ENCODE results near the gene BBS1. TPM values are rescaled to one million over a fixed set of nuclear protein-coding genes. Genes with fewer than 3 reads are reported as not detected.

BBS1 gene
- polyA plus RNA-seq, 4 donors, result 3.8 to 37.1 (median 7.9) TPM

- H3K4me3 ChIP-seq (ENCODE audit: low read depth in 1 of 3, low read length in 3 of 3), result peak overlapping the region; percentile 60 to 79 (median 71)
- H3K36me3 ChIP-seq (ENCODE audit: control insufficient read depth in 3 of 3, insufficient read depth in 2 of 3, low read depth in 1 of 3, low read length in 3 of 3), result peaks cover 0 to 40% (median 2%) of the 10 kb centered on the region in 3 donors
- 0 to 3% (median 2%) methylated on average over 34 of the region's 34 CpGs for WGBS, 3 donors
- no peak for FAIRE-seq
- H3K27me3 ChIP-seq (ENCODE audit: control insufficient read depth in 3 of 3, insufficient read depth in 3 of 3, low read length in 3 of 3), result no peaks in the 10 kb centered on the region
- peak overlapping the region; percentile 87 to 98 (median 94) for H3K27ac ChIP-seq (ENCODE audit: low read depth in 1 of 3, low read length in 2 of 3)
- DNase-seq, result peak in 1 of 2 donors; percentile 82
- H3K4me1 ChIP-seq (ENCODE audit: control insufficient read depth in 3 of 3, insufficient read depth in 2 of 3, low read depth in 1 of 3, low read length in 2 of 3), result peaks cover 3 to 12% (median 4%) of the 10 kb centered on the region in 3 donors
- H3K9me3 ChIP-seq (ENCODE audit: control insufficient read depth in 2 of 2, insufficient read depth in 1 of 2, low read depth in 1 of 2, low read length in 1 of 2), result no peaks in the 10 kb centered on the region
Measured at GRCh38 chr11:66479394-66480116, 30.9 kb upstream of the BBS1 start.

- Histone ChIP-seq H3K27me3 (ENCODE audit: control insufficient read depth in 3 of 3, insufficient read depth in 3 of 3, low read length in 3 of 3) (no peaks in the 10 kb centered on the region), H3K27ac (ENCODE audit: low read depth in 1 of 3, low read length in 2 of 3) (peak within 1 kb of the TSS; percentile 87 to 98 (median 94)), H3K9me3 (ENCODE audit: control insufficient read depth in 2 of 2, insufficient read depth in 1 of 2, low read depth in 1 of 2, low read length in 1 of 2) (no peaks in the 10 kb centered on the region), H3K4me1 (ENCODE audit: control insufficient read depth in 3 of 3, insufficient read depth in 2 of 3, low read depth in 1 of 3, low read length in 2 of 3) (peaks cover 3 to 12% (median 4%) of the 10 kb centered on the region in 3 donors), H3K36me3 (ENCODE audit: control insufficient read depth in 3 of 3, insufficient read depth in 2 of 3, low read depth in 1 of 3, low read length in 3 of 3) (peaks cover 0 to 41% (median 2%) of the 10 kb centered on the region in 3 donors), H3K4me3 (ENCODE audit: low read depth in 1 of 3, low read length in 3 of 3) (peak within 1 kb of the TSS; percentile 60 to 79 (median 71))
- 1% methylated on average over 45 to 62 of the region's 62 CpGs for WGBS, 3 donors
- DNase-seq, result peak; percentile 98 to 99
- FAIRE-seq, result no peak
Measured at GRCh38 chr11:66480117-66480938, 30.1 kb upstream of the BBS1 start, which contains the start of gene DPP3. Gene DPP3 (plus strand): TSS chr11:66480434. CDS start chr11:66482201, 1,767 bp downstream.

- Histone ChIP-seq H3K4me3 (ENCODE audit: low read depth in 1 of 3, low read length in 3 of 3) (no peak overlapping the region), H3K4me1 (ENCODE audit: control insufficient read depth in 3 of 3, insufficient read depth in 2 of 3, low read depth in 1 of 3, low read length in 2 of 3) (peaks cover 2 to 5% (median 3%) of the 10 kb centered on the region in 3 donors), H3K27ac (ENCODE audit: low read depth in 1 of 3, low read length in 2 of 3) (no peak overlapping the region), H3K9me3 (ENCODE audit: control insufficient read depth in 2 of 2, insufficient read depth in 1 of 2, low read depth in 1 of 2, low read length in 1 of 2) (no peaks in the 10 kb centered on the region), H3K27me3 (ENCODE audit: control insufficient read depth in 3 of 3, insufficient read depth in 3 of 3, low read length in 3 of 3) (no peaks in the 10 kb centered on the region), H3K36me3 (ENCODE audit: control insufficient read depth in 3 of 3, insufficient read depth in 2 of 3, low read depth in 1 of 3, low read length in 3 of 3) (peaks cover 2 to 60% (median 9%) of the 10 kb centered on the region in 3 donors)
- FAIRE-seq, result no peak
- WGBS, 3 donors, result 80 to 84% (median 84%) methylated on average over 7 of the region's 7 CpGs
- no peak for DNase-seq
Measured at GRCh38 chr11:66484806-66485380, 25.5 kb upstream of the BBS1 start.

- peaks cover 0 to 17% (median 0%) of the 10 kb centered on the region in 3 donors for H3K4me1 ChIP-seq (ENCODE audit: control insufficient read depth in 3 of 3, insufficient read depth in 2 of 3, low read depth in 1 of 3, low read length in 2 of 3)
- no peaks in the 10 kb centered on the region for H3K9me3 ChIP-seq (ENCODE audit: control insufficient read depth in 2 of 2, insufficient read depth in 1 of 2, low read depth in 1 of 2, low read length in 1 of 2)
- FAIRE-seq (no peak), DNase-seq (no peak)
- no peak overlapping the region for H3K4me3 ChIP-seq (ENCODE audit: low read depth in 1 of 3, low read length in 3 of 3)
- H3K27ac ChIP-seq (ENCODE audit: low read depth in 1 of 3, low read length in 2 of 3), result no peak overlapping the region
- peaks cover 7 to 93% (median 9%) of the 10 kb centered on the region in 3 donors for H3K36me3 ChIP-seq (ENCODE audit: control insufficient read depth in 3 of 3, insufficient read depth in 2 of 3, low read depth in 1 of 3, low read length in 3 of 3)
- WGBS, 3 donors, result 91 to 95% (median 91%) methylated on average over 9 to 10 of the region's 10 CpGs
- no peaks in the 10 kb centered on the region for H3K27me3 ChIP-seq (ENCODE audit: control insufficient read depth in 3 of 3, insufficient read depth in 3 of 3, low read length in 3 of 3)
Measured at GRCh38 chr11:66488957-66489356, 21.5 kb upstream of the BBS1 start.

- FAIRE-seq (no peak), DNase-seq (no peak)
- Histone ChIP-seq H3K9me3 (ENCODE audit: control insufficient read depth in 2 of 2, insufficient read depth in 1 of 2, low read depth in 1 of 2, low read length in 1 of 2) (no peaks in the 10 kb centered on the region), H3K4me3 (ENCODE audit: low read depth in 1 of 3, low read length in 3 of 3) (no peak overlapping the region), H3K27me3 (ENCODE audit: control insufficient read depth in 3 of 3, insufficient read depth in 3 of 3, low read length in 3 of 3) (no peaks in the 10 kb centered on the region), H3K27ac (ENCODE audit: low read depth in 1 of 3, low read length in 2 of 3) (no peak overlapping the region), H3K36me3 (ENCODE audit: control insufficient read depth in 3 of 3, insufficient read depth in 2 of 3, low read depth in 1 of 3, low read length in 3 of 3) (peaks cover 7 to 94% (median 7%) of the 10 kb centered on the region in 3 donors), H3K4me1 (ENCODE audit: control insufficient read depth in 3 of 3, insufficient read depth in 2 of 3, low read depth in 1 of 3, low read length in 2 of 3) (peaks cover 0 to 18% (median 0%) of the 10 kb centered on the region in 3 donors)
- WGBS, 3 donors, result 90 to 94% (median 91%) methylated on average over 7 of the region's 7 CpGs
Measured at GRCh38 chr11:66489636-66490035, 20.8 kb upstream of the BBS1 start.

- no peak for FAIRE-seq
- no peak overlapping the region for H3K27ac ChIP-seq (ENCODE audit: low read depth in 1 of 3, low read length in 2 of 3)
- H3K4me3 ChIP-seq (ENCODE audit: low read depth in 1 of 3, low read length in 3 of 3), result no peak overlapping the region
- H3K27me3 ChIP-seq (ENCODE audit: control insufficient read depth in 3 of 3, insufficient read depth in 3 of 3, low read length in 3 of 3), result no peaks in the 10 kb centered on the region
- no peak for DNase-seq
- peaks cover 0 to 18% (median 0%) of the 10 kb centered on the region in 3 donors for H3K4me1 ChIP-seq (ENCODE audit: control insufficient read depth in 3 of 3, insufficient read depth in 2 of 3, low read depth in 1 of 3, low read length in 2 of 3)
- H3K36me3 ChIP-seq (ENCODE audit: control insufficient read depth in 3 of 3, insufficient read depth in 2 of 3, low read depth in 1 of 3, low read length in 3 of 3), result peaks cover 7 to 94% (median 9%) of the 10 kb centered on the region in 3 donors
- WGBS, 3 donors, result 78 to 87% (median 85%) methylated on average over 18 to 20 of the region's 20 CpGs
- H3K9me3 ChIP-seq (ENCODE audit: control insufficient read depth in 2 of 2, insufficient read depth in 1 of 2, low read depth in 1 of 2, low read length in 1 of 2), result no peaks in the 10 kb centered on the region
Measured at GRCh38 chr11:66491315-66491935, 19.0 kb upstream of the BBS1 start.

- FAIRE-seq (no peak), DNase-seq (no peak)
- H3K9me3 ChIP-seq (ENCODE audit: control insufficient read depth in 2 of 2, insufficient read depth in 1 of 2, low read depth in 1 of 2, low read length in 1 of 2), result no peaks in the 10 kb centered on the region
- H3K4me1 ChIP-seq (ENCODE audit: control insufficient read depth in 3 of 3, insufficient read depth in 2 of 3, low read depth in 1 of 3, low read length in 2 of 3), result peaks cover 0 to 18% (median 0%) of the 10 kb centered on the region in 3 donors
- peak overlapping the region in 1 of 3 donors; percentile 62 for H3K27ac ChIP-seq (ENCODE audit: low read depth in 1 of 3, low read length in 2 of 3)
- WGBS, 3 donors, result 87 to 92% (median 88%) methylated on average over 9 to 10 of the region's 10 CpGs
- no peaks in the 10 kb centered on the region for H3K27me3 ChIP-seq (ENCODE audit: control insufficient read depth in 3 of 3, insufficient read depth in 3 of 3, low read length in 3 of 3)
- H3K36me3 ChIP-seq (ENCODE audit: control insufficient read depth in 3 of 3, insufficient read depth in 2 of 3, low read depth in 1 of 3, low read length in 3 of 3), result peaks cover 5 to 94% (median 7%) of the 10 kb centered on the region in 3 donors
- H3K4me3 ChIP-seq (ENCODE audit: low read depth in 1 of 3, low read length in 3 of 3), result no peak overlapping the region
Measured at GRCh38 chr11:66492161-66492865, 18.1 kb upstream of the BBS1 start.

Measured in small intestine (tissue), 7 donors.